HTERT RPE-1 (cell line): Measurements from ENCODE around the gene CSNK2A3.
"Not testable (repeated sequence)": the region's sequence is repeated elsewhere in the genome, so short reads cannot be mapped to it uniquely, and the experiment has no call there.

ENCODE experiments used
- in situ Hi-C: fragments of 300-500 bp; cut with MboI; formaldehyde crosslinking; loops from 4 replicates; pipeline ENCODE4 v1.14.3; 2020; ENCODE audit warnings: low sequenced_read_pairs

CSNK2A3 gene

GRCh38 chr11:11380340-11380739 lies 27.3 kb upstream of the CSNK2A3 start:
- in situ Hi-C loops, result no loop called here

- in situ Hi-C loops, result no loop called here
Measured at GRCh38 chr11:11379661-11380060, 26.6 kb upstream of the CSNK2A3 start.

GRCh38 chr11:11378184-11378940 lies 25.3 kb upstream of the CSNK2A3 start:
- in situ Hi-C loops, result no loop called here

DNA sequence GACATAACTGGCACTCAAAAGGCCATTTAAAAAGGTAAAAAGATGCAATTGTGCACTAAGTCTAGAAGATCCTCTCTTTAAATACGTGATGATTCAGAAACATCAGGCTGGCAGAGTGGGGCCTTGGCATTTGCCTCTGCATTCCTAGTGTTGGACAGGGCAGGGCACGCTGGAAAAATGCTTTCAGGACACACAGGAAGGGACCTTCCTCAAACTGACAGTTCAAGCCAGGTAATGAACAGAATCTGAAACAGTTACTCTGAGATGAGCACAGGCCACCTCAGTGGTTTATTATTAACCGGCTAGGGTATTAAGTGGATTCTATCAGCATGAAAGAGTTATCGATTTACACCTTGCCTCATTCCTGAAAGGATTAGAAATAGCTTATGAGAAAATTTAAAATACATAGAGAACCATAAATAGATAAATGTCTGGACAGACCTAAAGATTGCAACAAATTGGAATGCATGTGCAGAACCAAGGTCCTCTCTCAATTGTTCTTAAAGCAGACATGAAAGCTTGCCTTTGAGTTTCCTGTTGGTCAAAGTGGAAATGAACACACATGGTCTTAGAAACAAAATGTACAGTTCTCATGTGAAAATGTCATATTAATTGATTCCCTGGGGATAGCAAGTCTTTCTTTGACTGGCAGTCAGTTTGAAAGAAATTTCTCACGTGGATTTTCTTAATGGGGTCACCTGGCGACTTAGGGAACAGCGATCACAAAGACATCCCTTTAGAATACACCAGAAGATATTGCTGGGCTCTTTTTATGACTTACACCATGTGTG lies 21.5 kb upstream of the CSNK2A3 start:
- in situ Hi-C loops, result no loop called here

DNA sequence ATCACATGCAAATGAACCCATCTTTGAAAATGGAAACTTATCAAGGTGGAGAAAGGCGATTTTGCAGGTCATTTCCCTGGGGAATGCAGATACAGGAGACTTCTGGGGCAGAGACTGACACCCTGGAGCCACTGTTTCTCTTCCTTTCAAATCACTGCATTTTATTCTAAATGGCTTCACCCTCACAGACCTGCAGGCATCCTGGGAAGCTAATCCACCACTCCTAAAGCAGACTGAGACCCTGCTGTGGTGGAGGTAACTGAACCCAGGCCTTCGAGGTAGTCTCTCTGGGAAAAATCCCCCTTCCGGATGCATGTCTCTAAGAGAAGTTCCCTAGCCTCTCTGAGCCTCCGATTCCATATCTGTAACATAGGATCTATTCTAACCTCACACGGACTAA lies 20.9 kb upstream of the CSNK2A3 start:
- in situ Hi-C loops, result no loop called here

GRCh38 chr11:11372461-11372860 lies 19.4 kb upstream of the CSNK2A3 start:
- in situ Hi-C loops, result no loop called here

DNA sequence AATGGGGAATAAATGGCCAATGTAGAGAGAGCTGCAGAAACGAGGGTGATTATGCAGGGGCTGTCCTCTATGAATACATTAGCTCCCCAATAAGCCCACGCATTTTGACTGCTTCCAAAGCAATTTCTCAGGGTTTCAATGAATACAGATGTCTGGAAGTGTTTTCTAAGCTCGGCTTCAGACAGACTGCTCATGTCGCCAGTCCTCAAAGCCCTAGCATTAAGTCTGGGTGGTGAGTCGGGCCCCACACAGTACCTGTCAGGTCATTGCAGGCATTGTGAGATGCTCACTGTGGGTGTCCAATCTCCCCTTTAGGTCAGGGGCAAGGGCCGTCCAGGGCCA lies 17.9 kb upstream of the CSNK2A3 start:
- in situ Hi-C loops, result no loop called here

DNA sequence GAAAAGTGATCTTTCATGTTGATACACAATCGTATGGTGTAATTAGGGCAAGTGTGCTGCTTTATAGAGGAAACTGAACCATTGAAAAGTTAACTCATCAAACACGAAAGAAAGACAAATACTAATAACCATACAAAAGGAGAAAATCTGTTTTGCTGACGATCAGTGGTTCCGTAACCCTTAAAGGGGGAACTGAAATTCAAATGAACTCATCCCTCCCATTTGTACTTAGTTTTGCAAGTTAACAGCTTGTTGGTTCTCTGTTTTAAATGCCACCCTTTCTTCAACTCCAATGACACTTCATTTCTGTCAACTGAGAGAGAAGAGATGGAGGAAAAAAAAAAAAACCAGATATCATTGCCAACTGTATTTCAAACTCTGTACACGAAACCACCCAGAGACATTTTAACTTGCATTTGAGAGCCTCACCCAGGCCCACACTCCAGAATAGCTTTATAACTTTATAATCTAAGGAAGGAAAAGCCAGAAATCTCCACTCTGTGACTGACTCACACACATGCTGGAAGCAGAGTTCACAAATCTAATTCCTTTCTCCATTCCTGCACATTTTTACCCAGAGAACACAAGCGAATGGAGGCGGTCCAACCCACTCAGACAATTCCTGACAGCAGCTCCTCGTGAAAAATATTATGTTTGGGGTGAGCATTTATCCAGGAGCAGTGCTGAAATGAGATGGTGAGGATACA lies 17.4 kb upstream of the CSNK2A3 start:
- in situ Hi-C loops, result no loop called here

DNA sequence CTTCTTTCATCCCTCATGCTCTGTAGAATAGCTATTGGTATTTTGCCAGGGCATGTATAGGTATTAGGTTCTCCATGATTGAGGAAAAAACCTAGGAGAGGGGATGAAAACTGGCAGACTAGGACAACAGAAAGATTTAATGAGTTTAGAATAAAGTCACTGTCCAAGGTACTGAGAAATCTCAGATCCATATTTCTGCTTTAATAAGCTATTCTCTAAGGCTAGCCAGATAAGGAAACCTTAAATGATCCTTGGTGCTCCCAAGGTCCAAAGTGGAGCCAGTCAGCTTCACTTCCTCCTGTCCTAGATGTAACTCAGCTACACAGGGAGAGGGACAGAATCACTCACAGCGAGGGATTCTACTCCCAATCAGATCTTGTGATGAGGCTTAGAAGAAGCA lies 13.7 kb upstream of the CSNK2A3 start:
- in situ Hi-C loops, result no loop called here

GRCh38 chr11:11363674-11364073 lies 10.6 kb upstream of the CSNK2A3 start:
- in situ Hi-C loops, result no loop called here

DNA sequence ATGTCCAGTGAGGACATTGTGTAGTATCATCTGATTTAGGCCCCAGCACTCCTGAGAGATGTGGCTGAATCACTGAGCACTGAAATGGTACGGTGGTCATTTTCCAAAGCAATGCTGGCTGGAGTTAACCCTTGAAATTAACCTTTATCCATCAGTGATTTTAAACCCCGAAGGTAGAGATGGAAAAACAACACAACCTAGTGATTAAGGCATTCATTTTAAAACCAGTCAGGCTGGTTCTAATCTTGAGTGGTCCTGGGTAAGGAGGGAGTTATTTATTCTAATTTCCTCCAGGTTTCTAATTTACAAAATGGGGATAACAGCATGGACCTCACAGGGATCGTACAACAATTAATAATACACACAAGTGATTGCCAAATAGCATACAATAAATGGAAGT lies 6.6 kb upstream of the CSNK2A3 start:
- in situ Hi-C loops, result no loop called here

DNA sequence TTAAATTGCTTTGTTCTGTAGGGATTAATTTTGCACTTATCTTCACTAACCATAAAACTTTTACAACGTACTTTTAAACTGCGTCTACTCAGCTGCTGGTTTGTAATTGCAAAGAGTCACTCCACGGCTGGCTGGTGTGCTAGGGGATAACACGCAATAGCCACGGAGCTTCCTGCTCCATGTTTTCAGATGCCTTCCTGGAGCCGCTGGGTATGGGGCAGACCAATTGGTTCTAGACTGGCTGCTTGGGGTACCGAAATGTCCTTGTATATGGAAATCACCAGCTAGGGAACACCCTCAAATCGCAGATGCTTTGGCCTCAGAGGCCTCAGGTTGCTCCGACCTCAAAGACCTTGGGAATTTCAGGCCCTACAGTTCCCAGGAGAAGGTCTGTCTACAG lies 3.8 kb upstream of the CSNK2A3 start:
- in situ Hi-C loops, result no loop called here

DNA sequence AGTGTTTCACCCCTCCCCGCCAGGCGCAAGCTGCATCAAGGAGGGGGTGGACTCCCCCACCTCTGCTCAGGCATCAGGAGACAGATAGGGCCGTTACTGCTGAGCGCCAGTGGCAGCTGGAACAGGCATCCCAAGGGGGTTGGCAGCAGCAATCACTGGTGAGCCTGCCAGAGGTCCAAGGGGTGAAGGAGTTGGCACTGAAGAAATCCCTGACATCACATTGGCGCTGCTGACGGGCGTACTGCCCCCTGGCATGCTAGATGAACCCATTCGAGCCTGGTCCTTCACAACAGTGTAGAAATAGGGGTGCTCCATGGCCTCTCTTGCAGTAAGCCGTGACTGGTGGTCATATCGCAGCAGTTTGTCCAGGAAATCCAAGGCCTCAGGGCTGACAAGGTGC lies 1.2 kb downstream of the CSNK2A3 start:
- in situ Hi-C loops, result not testable (repeated sequence)

- in situ Hi-C loops, result no loop called here
Measured at GRCh38 chr11:11351042-11351586, 1.9 kb downstream of the CSNK2A3 start.

- in situ Hi-C loops, result no loop called here
Measured at GRCh38 chr11:11349870-11350337, 3.1 kb downstream of the CSNK2A3 start.

GRCh38 chr11:11349106-11349825 lies 3.8 kb downstream of the CSNK2A3 start:
- in situ Hi-C loops, result no loop called here

GRCh38 chr11:11348303-11348702 lies 4.7 kb downstream of the CSNK2A3 start:
- in situ Hi-C loops, result no loop called here

DNA sequence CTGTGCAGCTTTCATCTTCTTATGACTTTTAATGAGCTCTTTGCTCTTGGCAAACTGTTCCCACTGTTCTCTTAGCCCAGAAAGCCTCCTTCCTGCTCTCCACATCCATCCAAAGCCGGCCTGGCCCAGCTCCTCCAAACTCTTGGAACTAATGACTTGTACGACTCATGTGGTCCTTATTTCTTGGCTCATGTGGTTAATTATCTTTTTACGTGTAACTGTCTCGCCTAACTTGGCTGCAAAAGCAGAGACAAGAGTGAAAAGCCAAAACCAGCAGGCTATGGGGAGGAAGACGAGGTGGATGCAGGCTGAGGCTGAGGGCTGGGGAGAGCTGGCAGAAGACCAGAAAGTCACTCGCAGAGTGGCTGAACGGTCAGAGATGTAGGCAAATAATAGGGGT lies 5.5 kb downstream of the CSNK2A3 start:
- in situ Hi-C loops, result no loop called here

DNA sequence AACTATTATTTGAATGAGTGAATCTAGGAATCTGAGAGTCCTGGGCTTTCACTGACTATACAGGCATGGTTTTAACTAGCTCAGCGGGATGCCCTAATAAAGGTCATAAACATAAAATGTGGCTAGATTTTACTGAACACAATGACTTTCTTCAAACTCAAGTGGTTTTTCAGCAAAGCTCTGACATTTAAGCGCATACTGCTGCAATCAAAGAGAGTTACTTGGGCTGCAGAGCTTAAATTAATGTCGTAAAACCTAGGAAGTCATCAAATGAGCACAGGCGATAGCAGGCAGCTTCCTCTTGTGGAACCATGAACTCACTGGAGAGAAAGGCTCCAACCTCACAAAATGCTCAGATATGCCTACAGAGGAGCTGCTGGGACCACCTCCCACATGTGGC lies 6.7 kb downstream of the CSNK2A3 start:
- in situ Hi-C loops, result no loop called here

DNA sequence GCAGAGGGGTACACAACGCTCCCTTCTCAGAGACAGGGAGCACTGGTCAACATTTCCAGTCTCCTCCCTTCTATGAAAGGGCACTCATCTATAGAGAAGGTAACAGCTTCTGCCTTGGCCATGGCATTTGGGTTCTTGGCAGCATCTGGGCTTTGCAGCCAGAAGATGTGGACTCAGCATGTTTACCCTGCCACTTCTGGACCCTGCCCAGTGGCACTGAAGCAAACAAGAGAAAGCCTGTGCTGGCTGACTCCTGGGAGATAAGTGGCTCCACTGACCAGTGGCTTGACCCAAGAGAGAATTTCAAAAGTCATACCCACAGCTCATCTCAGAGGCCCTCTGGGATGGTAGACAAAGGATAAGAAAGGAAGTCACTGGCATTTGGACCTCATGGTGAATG lies 8.0 kb downstream of the CSNK2A3 start:
- in situ Hi-C loops, result no loop called here

DNA sequence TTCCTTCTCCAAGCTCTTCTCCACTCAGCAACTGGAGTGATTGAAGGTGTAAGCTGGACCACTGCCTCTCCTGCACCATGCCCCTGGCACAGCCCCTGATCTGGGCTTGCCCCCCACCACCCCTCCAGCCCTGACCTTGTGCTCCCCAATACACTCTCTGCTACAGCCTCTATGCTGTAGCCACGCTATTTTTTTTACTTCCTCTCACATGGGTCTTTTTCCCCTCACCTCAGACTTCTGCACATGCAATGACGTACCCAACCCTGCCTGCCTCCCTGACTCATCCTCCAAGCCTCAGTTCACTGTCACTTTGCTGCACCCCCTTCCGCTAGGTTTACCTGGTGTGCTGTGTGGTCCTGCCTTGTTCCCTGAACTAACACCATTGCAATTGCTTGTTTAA lies 9.0 kb downstream of the CSNK2A3 start:
- in situ Hi-C loops, result no loop called here
